Measurements from ENCODE around the gene SETD7. TPM values are rescaled to one million over a fixed set of nuclear protein-coding genes. Genes with fewer than 3 reads are reported as not detected.
A peak's percentile ranks its signal among the peaks of the same experiment; 100 is the strongest.

Gene SETD7
- total and polyA plus RNA-seq, 12 donors, result 12.0 to 79.2 (median 52.8) TPM

DNA sequence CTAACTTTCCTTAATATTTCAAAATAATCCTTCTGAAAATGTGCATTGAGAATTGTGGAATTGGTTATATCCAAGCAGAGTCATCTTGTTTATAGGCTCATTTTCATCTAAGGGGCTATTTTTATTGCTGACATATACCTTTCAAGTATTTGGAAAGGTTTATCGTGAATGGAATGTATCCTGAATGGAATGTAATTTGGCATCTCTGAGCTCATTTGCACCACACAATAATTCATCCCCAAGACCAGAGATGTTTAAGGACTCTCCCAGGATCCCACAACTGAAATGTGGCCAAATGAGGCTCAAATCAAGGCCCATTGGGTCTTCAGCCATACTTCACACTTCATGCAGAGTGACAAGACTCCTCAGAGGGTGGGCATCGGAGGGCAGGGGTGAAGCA lies 7.5 kb upstream of the SETD7 start:
- TF ChIP-seq, protein P1, sequence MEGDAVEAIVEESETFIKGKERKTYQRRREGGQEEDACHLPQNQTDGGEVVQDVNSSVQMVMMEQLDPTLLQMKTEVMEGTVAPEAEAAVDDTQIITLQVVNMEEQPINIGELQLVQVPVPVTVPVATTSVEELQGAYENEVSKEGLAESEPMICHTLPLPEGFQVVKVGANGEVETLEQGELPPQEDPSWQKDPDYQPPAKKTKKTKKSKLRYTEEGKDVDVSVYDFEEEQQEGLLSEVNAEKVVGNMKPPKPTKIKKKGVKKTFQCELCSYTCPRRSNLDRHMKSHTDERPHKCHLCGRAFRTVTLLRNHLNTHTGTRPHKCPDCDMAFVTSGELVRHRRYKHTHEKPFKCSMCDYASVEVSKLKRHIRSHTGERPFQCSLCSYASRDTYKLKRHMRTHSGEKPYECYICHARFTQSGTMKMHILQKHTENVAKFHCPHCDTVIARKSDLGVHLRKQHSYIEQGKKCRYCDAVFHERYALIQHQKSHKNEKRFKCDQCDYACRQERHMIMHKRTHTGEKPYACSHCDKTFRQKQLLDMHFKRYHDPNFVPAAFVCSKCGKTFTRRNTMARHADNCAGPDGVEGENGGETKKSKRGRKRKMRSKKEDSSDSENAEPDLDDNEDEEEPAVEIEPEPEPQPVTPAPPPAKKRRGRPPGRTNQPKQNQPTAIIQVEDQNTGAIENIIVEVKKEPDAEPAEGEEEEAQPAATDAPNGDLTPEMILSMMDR (IDR thresholded peaks at IDR 0.05), result no peak
- no peak for DNase-seq
- no peak for ATAC-seq
- Histone ChIP-seq H3K27ac (no peak overlapping the region), H3K36me3 (no peaks in the 10 kb centered on the region), H3K9me3 (no peaks in the 10 kb centered on the region), H3K4me3 (no peak overlapping the region), H3K4me1 (peaks cover 0 to 32% (median 19%) of the 10 kb centered on the region in 9 donors), H3K27me3 (no peaks in the 10 kb centered on the region)
- intact Hi-C loops (cut with DNase I), result no loop called here
- 65 to 75% methylated on average over 2 of the region's 2 CpGs for WGBS, 2 donors

DNA sequence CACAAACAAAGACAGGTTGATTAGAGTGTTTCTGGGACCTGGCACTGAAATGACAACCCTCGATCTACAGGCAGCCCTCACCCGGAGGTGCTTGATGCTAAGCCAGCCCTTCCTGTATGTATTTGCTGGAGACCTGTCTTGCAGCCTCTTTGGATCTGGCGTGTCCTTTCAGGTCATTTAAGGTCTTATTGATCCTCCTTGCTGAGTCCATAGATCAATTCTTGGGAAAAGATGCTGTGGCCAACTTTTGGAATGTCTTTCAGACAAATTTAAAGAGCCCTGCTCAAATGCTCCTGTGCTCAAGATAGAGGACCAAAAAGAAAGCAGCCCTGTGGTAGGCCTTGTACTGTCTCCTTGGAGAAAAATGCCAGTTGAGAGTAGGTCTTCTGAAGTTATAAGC lies 6.8 kb upstream of the SETD7 start:
- no peak overlapping the region for H3K4me3 ChIP-seq
- TF ChIP-seq, protein P1 (IDR thresholded peaks at IDR 0.05), result no peak
- H3K4me1 ChIP-seq, result peaks cover 0 to 38% (median 19%) of the 10 kb centered on the region in 9 donors
- no peaks in the 10 kb centered on the region for H3K27me3 ChIP-seq
- 89 to 90% methylated on average over 3 of the region's 3 CpGs for WGBS, 2 donors
- DNase-seq (no peak), ATAC-seq (no peak)
- intact Hi-C loops (cut with DNase I), result no loop called here
- H3K27ac ChIP-seq, result no peak overlapping the region
- no peaks in the 10 kb centered on the region for H3K9me3 ChIP-seq
- no peaks in the 10 kb centered on the region for H3K36me3 ChIP-seq

DNA sequence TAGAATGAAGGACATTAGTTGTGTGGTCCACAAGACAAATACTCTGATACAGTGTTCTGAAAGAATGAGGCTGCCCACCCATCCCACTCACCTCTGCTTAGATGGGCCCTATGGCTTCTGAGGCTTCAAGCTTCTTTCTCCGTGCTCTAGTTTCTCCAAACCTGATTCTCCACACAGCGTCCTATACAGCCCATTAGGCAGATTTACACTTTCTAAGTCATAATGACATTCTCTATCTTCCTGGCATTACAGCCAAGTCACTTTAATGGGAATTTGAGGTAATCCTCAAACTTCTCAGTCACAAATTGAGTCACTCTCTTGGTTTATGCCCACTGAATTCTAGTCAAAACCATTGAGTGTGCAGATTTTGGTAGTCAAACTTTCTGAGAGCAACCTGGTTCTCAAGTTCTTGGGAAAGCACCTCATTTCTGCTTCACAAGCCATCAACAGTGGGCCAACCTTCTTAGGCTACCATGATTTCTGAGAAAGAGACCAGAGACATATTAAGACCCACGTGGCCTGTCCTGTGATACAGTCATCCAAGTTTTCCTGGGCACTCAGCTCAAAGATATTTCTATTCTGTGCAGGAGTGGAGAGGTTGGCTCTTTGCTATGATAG lies 6.2 kb upstream of the SETD7 start:
- intact Hi-C loops (cut with DNase I), result no loop called here

DNA sequence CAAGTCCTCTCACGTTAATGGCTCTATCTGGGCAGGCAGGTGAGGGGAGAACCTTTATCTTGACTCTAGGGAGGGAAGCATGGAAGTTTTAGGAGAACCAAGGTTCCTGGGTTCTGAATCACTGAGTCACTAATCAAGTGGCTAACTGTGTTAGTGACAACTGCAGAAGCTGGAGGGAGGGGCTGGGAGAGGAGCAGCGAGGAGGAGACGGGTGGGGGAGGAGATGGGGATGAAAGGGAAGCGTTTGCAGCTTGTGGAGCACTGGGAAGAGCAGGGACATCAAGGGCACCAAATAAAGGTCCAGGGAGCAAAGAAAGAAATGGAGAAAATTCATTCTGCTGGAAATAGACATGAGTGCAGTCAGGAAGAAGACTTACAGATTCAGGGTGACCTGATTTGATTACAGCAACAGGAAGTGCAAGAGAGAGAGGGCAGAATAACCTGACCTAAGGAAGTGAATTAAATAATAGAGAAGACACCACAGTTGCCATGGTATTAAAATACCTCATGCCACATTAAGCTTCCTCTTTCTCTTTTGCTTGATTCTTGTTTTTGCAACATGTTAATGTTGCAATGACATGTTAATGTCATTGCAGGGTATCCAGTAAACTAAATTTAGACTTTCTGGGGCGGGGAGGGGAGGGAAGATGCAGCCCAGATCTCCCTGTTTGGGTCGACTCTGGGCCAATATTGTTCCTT lies 4.5 kb upstream of the SETD7 start:
- Histone ChIP-seq H3K27ac (peak overlapping the region in 5 of 10 donors; percentile 31 to 70 (median 46)), H3K27me3 (no peaks in the 10 kb centered on the region), H3K4me1 (peaks cover 0 to 49% (median 26%) of the 10 kb centered on the region in 9 donors), H3K36me3 (no peaks in the 10 kb centered on the region), H3K4me3 (peak overlapping the region in 1 of 10 donors; percentile 15), H3K9me3 (no peaks in the 10 kb centered on the region)
- no peak for ATAC-seq
- WGBS, 2 donors, result 26 to 27% methylated on average over 6 of the region's 6 CpGs
- DNase-seq, result no peak
- intact Hi-C loops (cut with DNase I), result no loop called here
- TF ChIP-seq, protein P1 (IDR thresholded peaks at IDR 0.05), result no peak

More for the DNA sequence above, 6.2 kb upstream of the SETD7 start:
- no peak for DNase-seq
- no peaks in the 10 kb centered on the region for H3K9me3 ChIP-seq
- no peak overlapping the region for H3K27ac ChIP-seq
- H3K4me1 ChIP-seq, result peaks cover 0 to 45% (median 25%) of the 10 kb centered on the region in 9 donors
- 92 to 94% methylated on average over 3 of the region's 3 CpGs for WGBS, 2 donors
- TF ChIP-seq, protein P1 (IDR thresholded peaks at IDR 0.05), result no peak
- H3K36me3 ChIP-seq, result no peaks in the 10 kb centered on the region
- H3K4me3 ChIP-seq, result no peak overlapping the region
- ATAC-seq, result no peak
- H3K27me3 ChIP-seq, result no peaks in the 10 kb centered on the region
